HEK293 (cell line): Measurements from ENCODE around the gene ERI3.

Experiments
- CTCF ChIA-PET: fragments of 350-600 bp; formaldehyde crosslinking; extraction: SDS; loops from one replicate; lab custom pipeline; 2021; ENCODE audit warnings: antibody characterized with exemption; lab: Yijun Ruan, JAX
- POLR2A ChIA-PET: fragments of 300-600 bp; formaldehyde crosslinking; extraction: SDS; loops from one replicate; lab custom pipeline; 2020; ENCODE audit warnings: antibody characterized with exemption, inconsistent platforms; lab: Yijun Ruan, JAX
- H3K27ac ChIP-seq: fragments of 200-500 bp; sonication (Bioruptor generic); 2 replicates; pipeline ENCODE4 v1.5.1; 2014; ENCODE audit warnings: low read depth, low read length, control low read depth, inconsistent platforms; ENCODE audit errors: extremely low read depth
- H3K36me3 ChIP-seq, 2 experiments: fragments of 200-500 bp in 1 of 2; sonication (Bioruptor generic) in 1 of 2; 1 replicate in 1 of 2; 2 replicates in 1 of 2; pipeline ENCODE4 v1.5.1; 2014 to 2017; ENCODE audit warnings: inconsistent platforms in 2 of 2, low read length in 2 of 2; ENCODE audit not compliant: control insufficient read depth in 2 of 2, insufficient read depth in 1 of 2
- H3K4me1 ChIP-seq: fragments of 200-500 bp; sonication (Bioruptor generic); 2 replicates; pipeline ENCODE4 v1.5.1; 2014; ENCODE audit warnings: mild to moderate bottlenecking, low read length, inconsistent platforms; ENCODE audit not compliant: control insufficient read depth, insufficient read depth
- H3K4me3 ChIP-seq: 2 replicates; pipeline ENCODE4 v1.5.1; 2011; ENCODE audit warnings: low read depth, mild to moderate bottlenecking, control low read depth, low read length, moderate library complexity
- H3K9me3 ChIP-seq: fragments of 200-500 bp; sonication (Bioruptor generic); 2 replicates; pipeline ENCODE4 v1.5.1; 2014; ENCODE audit warnings: low read depth, low read length, inconsistent platforms; ENCODE audit not compliant: control insufficient read depth, insufficient read depth
- GLI2 ChIP-seq: fragments of 450-650 bp; formaldehyde crosslinking; IDR thresholded peaks from 2 replicates; pipeline ENCODE4; 2017; ENCODE audit warnings: missing biosample characterization, missing genetic modification characterization, low read depth, borderline replicate concordance
- KLF16 ChIP-seq: fragments of 450-650 bp; formaldehyde crosslinking; IDR thresholded peaks from 2 replicates; pipeline ENCODE4 v1.5.1; 2017; ENCODE audit warnings: missing biosample characterization, missing genetic modification characterization
- KLF17 ChIP-seq: fragments of 450-650 bp; formaldehyde crosslinking; IDR thresholded peaks from 2 replicates; pipeline ENCODE4 v1.5.1; 2016; ENCODE audit warnings: missing biosample characterization, missing genetic modification characterization
- REST ChIP-seq: fragments of 450-650 bp; formaldehyde crosslinking; IDR thresholded peaks from 2 replicates; pipeline ENCODE4 v1.5.1; 2016; ENCODE audit warnings: missing biosample characterization, missing genetic modification characterization
- WT1 ChIP-seq: fragments of 450-650 bp; formaldehyde crosslinking; IDR thresholded peaks from 2 replicates; pipeline ENCODE4 v1.5.1; 2016; ENCODE audit warnings: missing biosample characterization, missing genetic modification characterization
- ZFHX2 ChIP-seq: fragments of 450-650 bp; formaldehyde crosslinking; conservative IDR thresholded peaks from 2 replicates; pipeline ENCODE4 v1.5.1; 2016; ENCODE audit warnings: missing biosample characterization, missing genetic modification characterization
- ZNF169 ChIP-seq: fragments of 450-650 bp; formaldehyde crosslinking; IDR thresholded peaks from 2 replicates; pipeline ENCODE4 v1.5.1; 2016; ENCODE audit warnings: missing biosample characterization, missing genetic modification characterization
- ZNF19 ChIP-seq: fragments of 450-650 bp; formaldehyde crosslinking; IDR thresholded peaks from 2 replicates; pipeline ENCODE4; 2016; ENCODE audit warnings: missing biosample characterization, missing genetic modification characterization, low read depth
- ZNF37A ChIP-seq: fragments of 450-650 bp; IDR thresholded peaks from 2 replicates; pipeline ENCODE4 v1.5.1; 2018; ENCODE audit warnings: missing biosample characterization, missing genetic modification characterization
- ZNF394 ChIP-seq: fragments of 450-650 bp; formaldehyde crosslinking; IDR thresholded peaks from 2 replicates; pipeline ENCODE4 v1.5.1; 2016; ENCODE audit warnings: missing biosample characterization, missing genetic modification characterization, mild to moderate bottlenecking, moderate library complexity, borderline replicate concordance
- ZNF449 ChIP-seq: fragments of 450-650 bp; formaldehyde crosslinking; IDR thresholded peaks from 2 replicates; pipeline ENCODE4 v1.5.1; 2017; ENCODE audit warnings: missing biosample characterization, mild to moderate bottlenecking, missing genetic modification characterization, moderate library complexity
- ZNF473 ChIP-seq: fragments of 450-650 bp; formaldehyde crosslinking; IDR thresholded peaks from 2 replicates; pipeline ENCODE4 v1.5.1; 2017; ENCODE audit warnings: missing biosample characterization, missing genetic modification characterization
- ZNF513 ChIP-seq: fragments of 450-650 bp; IDR thresholded peaks from 2 replicates; pipeline ENCODE4 v1.5.1; 2018; ENCODE audit warnings: missing biosample characterization, missing genetic modification characterization
- ZNF600 ChIP-seq: fragments of 450-650 bp; formaldehyde crosslinking; IDR thresholded peaks from 2 replicates; pipeline ENCODE4 v1.5.1; 2016; ENCODE audit warnings: missing biosample characterization, missing genetic modification characterization
- ZNF610 ChIP-seq: fragments of 450-650 bp; formaldehyde crosslinking; IDR thresholded peaks from 2 replicates; pipeline ENCODE4 v1.5.1; 2016; ENCODE audit warnings: missing biosample characterization, missing genetic modification characterization, borderline replicate concordance
- ZNF701 ChIP-seq: fragments of 450-650 bp; formaldehyde crosslinking; IDR thresholded peaks from 2 replicates; pipeline ENCODE4 v1.5.1; 2016; ENCODE audit warnings: missing biosample characterization, missing genetic modification characterization
- ZNF837 ChIP-seq: fragments of 450-650 bp; formaldehyde crosslinking; IDR thresholded peaks from 2 replicates; pipeline ENCODE4 v1.5.1; 2016; ENCODE audit warnings: missing biosample characterization, missing genetic modification characterization

ERI3 gene

GRCh38 chr1:44239331-44239960 lies 115.6 kb downstream of the ERI3 start (continued):
- TF ChIP-seq ZNF37A (no peak), ZNF449 (tag by site-specific recombination) (no peak), ZNF701 (tag by site-specific recombination) (no peak), KLF17 (tag by site-specific recombination) (0 out of 2 replicates have a peak, but pooled peaks have one; percentile 39), GLI2 (tag by site-specific recombination) (no peak)

GRCh38 chr1:44238660-44239059 lies 116.4 kb downstream of the ERI3 start:
- ChIA-PET POLR2A (interaction anchor here (0.6 kb wide), 1 partner anchor 153 kb away, joined by 8 read pairs; no protein-coding TSS in a partner anchor), CTCF (interaction anchor here (0.6 kb wide), 3 partner anchors 21 to 29 kb away, joined by 3 to 8 read pairs (median 3); no protein-coding TSS in a partner anchor)
- H3K4me3 ChIP-seq: no peak overlapping the region
- no peaks in the 10 kb centered on the region for H3K9me3 ChIP-seq
- H3K36me3 ChIP-seq: peaks cover 0 to 26% of the 10 kb centered on the region in 2 experiments; a peak in 2 of 3 replicates
- TF ChIP-seq ZNF610 (tag by site-specific recombination): no peak
- TF ChIP-seq KLF16 (tag by site-specific recombination): no peak
- TF ChIP-seq ZNF837 (tag by site-specific recombination): no peak
- TF ChIP-seq ZNF513 (tag by site-specific recombination): peak; percentile 83
- TF ChIP-seq ZNF394: no peak
- TF ChIP-seq REST (tag by site-specific recombination): no peak
- peak; percentile 78 for TF ChIP-seq WT1 (tag by site-specific recombination)
- no peak for TF ChIP-seq ZNF19 (tag by site-specific recombination)
- peak; percentile 14; the same call in 1 of the 2 replicates for TF ChIP-seq ZFHX2
- no peak for TF ChIP-seq ZNF169 (tag by site-specific recombination)
- no peak for TF ChIP-seq ZNF600 (tag by site-specific recombination)
- TF ChIP-seq ZNF473 (tag by site-specific recombination): no peak
- no peak overlapping the region; the same call in 1 of the 2 replicates for H3K27ac ChIP-seq
- peaks cover 19% of the 10 kb centered on the region for H3K4me1 ChIP-seq
